ENCODE results near the gene TAF7. TPM values are rescaled to one million over a fixed set of nuclear protein-coding genes. Genes with fewer than 3 reads are reported as not detected.

The TAF7 gene
- total and polyA plus RNA-seq, 9 of the 15 experiments (the other 6 are each of a cell fraction or from before 2014, with no cell fraction given) = 51.6 to 116 (median 73.3) TPM

- no peak for TF ChIP-seq GTF2B (IDR thresholded peaks at IDR 0.05; ENCODE audit: extremely low read depth, insufficient read length)
- TF ChIP-seq POLR2AphosphoS2 (IDR thresholded peaks at IDR 0.05; ENCODE audit: low read length) = no peak; the same call in 1 of the 2 replicates
- TF ChIP-seq WHSC1 (IDR thresholded peaks at IDR 0.05; ENCODE audit: low read length) = no peak
- peak; percentile 93 for TF ChIP-seq GTF2F1 (IDR thresholded peaks at IDR 0.05; ENCODE audit: low read depth, low read length)
- TF ChIP-seq ZNF140 (CRISPR knock-in tag; IDR thresholded peaks at IDR 0.05) = no peak
- no peak for TF ChIP-seq TCF7L2 (IDR thresholded peaks at IDR 0.05; ENCODE audit: low read depth, low read length)
- peak; percentile 99 for TF ChIP-seq PHF8 (IDR thresholded peaks at IDR 0.05; ENCODE audit: borderline replicate concordance, low read length)
- TF ChIP-seq ETS1 (conservative IDR thresholded peaks at IDR 0.05; ENCODE audit: control insufficient read depth, low read depth, low read length) = peak; percentile 59; the same call in 1 of the 2 replicates
- peak; percentile 14; the same call in 1 of the 2 replicates for TF ChIP-seq NFIC (IDR thresholded peaks at IDR 0.05)
- no peak for TF ChIP-seq CBFA2T2 (conservative IDR thresholded peaks at IDR 0.05)
- no peak for TF ChIP-seq E2F3 (CRISPR knock-in tag; IDR thresholded peaks at IDR 0.05)
- TF ChIP-seq ESRRB (CRISPR knock-in tag; IDR thresholded peaks at IDR 0.05; ENCODE audit: borderline replicate concordance) = no peak
- no peak for TF ChIP-seq ELK1 (CRISPR knock-in tag; IDR thresholded peaks at IDR 0.05)
- no peak for TF ChIP-seq ZNF184 (CRISPR knock-in tag; IDR thresholded peaks at IDR 0.05)
- TF ChIP-seq SREBF1 (IDR thresholded peaks at IDR 0.05; ENCODE audit: borderline replicate concordance, low read depth, low read length) = no peak
- TF ChIP-seq REST (IDR thresholded peaks at IDR 0.05; ENCODE audit: borderline replicate concordance) = peak; percentile 50; the same call in 1 of the 2 replicates
- no peak; the same call in 1 of the 2 replicates for TF ChIP-seq REST (CRISPR knock-in tag; IDR thresholded peaks at IDR 0.05; ENCODE audit: low read depth)
These were observed at the start of gene TAF7 (continued) for GRCh38 chr5:141320225-141321169.
